ENCODE measurements around the gene AFF3.

Gene AFF3

DNA sequence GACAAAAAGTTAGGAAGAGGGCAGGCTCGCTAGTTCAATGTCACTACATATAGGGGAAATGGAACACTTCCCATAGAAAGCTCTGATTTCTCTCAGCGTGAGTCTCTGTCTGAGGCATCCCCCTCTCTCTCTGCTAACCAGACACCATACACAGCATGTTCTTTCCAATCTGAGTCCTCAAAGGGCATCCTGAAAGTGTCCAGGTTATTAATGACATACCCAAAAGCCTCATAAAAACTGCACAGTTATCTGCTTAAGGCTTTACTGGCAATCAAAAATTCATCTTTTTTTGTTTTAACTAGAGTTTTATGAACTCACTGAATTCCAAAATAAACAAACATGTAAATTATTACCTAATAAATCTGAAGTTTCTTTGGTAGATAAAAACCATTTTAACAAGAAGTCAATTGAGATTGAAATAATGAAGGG lies 137.4 kb downstream of the AFF3 start:
- no peak for DNase-seq

DNA sequence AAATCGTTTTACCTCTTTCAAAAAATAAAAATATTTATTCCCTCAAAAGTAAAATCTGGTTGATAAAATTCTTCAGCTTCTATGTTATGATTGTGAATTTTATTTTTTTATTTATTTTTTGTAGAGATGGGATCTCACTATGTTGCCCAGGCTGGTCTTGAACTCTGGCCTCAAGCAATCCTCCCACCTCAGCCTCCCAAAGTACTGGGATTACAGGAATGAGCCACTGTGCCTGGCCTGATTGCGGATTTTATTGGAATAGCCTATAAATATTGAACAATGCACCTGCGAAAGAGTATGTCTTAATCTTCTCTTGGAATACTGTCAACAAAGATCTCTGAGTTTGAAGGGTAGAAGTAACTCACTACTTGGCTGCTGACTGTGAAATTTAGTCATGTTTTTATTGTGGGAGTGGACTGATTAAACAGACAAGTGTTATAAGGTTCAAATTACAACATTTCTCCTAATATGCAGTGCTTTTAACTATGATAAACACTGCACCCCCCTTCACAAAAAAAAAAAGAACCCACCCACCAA lies 138.0 kb downstream of the AFF3 start:
- no peak for DNase-seq

DNA sequence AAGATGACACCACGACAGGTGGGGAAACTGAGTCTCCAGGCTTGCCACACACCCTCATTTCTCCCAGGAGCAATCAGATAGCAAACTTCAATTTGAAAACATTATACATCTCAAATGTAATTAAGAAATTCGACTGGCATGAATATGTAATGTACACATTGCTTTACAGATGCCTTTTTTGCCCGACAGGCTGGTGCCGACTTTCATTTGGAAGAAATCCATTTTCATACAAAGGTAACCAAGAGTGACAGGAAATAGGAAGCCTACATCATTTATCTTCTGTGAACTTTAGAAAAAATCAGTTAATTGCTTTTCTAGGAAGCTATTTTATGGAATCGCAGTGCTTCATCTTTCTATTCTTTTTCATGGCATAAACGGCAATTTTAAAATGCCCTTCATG lies 140.3 kb downstream of the AFF3 start:
- DNase-seq, result no peak

DNA sequence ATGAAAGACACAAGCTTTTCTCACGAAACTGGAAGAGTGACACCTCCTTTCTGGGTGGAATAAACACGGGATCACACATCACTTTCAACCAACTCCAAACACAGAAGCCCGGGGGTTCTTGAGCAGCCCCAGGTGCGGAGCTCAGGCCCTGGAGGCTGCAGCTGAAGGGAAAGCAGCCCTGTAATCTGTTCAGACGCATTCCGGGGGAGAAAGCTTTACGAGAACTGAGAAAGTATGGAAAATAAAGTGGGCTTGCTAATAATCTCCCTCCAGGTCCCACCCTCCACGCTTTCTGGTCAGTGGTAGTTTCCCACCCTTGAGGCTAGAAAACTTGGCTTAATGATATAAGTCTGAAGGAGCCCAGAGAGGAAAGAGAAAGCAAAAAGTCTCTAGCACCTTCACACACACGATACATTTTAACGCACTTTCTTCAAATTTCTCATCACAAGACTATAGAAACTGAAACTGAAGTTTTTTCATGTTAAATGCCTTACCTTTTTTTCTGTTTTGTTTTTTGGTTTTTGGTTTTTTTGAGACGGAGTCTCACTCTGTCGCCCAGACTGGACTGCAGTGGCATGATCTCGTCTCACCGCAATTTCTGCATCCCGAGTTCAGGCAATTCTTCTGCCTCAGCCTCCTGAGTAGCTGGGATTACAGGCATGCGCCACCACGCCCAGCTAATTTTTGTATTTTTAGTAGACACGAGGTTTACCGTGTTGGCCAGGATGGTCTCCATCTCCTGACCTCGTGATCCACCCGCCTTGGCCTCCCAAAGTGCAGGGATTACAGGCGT lies 141.3 kb downstream of the AFF3 start:
- DNase-seq, result no peak

DNA sequence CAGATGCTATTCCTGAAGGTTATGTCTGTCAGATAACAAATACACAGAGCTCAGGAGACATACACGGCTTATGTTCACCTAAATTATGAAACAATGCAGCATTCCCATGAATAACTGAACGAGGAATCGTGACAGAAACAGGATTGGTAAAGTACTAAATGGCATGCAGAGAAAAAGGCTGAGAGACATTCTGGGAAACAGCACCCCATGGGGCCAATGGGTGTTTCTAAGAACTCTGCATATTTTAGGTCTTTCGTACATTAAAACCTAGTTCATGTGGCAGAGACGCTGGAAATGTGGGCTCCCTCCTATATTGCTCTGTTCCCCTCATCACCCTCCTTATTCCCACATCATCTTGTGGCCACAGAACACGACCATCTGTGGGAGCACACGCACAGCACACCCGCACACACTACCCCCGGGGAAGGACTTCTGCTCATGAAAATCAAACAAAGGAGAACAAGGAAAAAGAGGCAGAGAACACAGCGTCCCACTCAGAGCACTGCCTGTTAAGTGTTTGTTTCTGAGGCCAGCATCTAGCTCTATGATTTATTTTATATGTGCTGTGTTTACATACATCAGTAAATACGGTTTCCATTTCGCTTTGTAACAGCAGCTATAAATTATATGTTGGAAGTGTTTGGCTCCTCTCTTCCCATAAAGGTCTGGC lies 143.6 kb downstream of the AFF3 start:
- no peak for DNase-seq

DNA sequence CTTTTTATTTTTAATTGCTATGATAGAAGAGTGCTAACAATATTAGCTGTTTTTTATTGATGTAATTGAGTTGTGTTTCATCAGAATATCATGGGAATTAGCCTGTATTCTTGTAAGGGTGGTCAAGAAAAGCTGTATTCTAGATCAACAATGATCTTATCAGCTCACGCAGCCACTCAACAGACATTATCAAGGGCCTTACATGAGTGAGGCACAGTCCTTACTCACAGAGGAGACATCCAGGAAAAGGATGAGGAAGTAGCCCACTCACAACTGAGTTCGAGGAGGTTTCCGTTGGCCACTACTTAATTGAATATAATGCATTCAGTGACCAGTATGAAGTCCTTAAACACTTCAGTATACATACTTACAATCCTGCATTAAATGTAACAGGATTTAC lies 152.5 kb downstream of the AFF3 start:
- DNase-seq, result no peak

DNA sequence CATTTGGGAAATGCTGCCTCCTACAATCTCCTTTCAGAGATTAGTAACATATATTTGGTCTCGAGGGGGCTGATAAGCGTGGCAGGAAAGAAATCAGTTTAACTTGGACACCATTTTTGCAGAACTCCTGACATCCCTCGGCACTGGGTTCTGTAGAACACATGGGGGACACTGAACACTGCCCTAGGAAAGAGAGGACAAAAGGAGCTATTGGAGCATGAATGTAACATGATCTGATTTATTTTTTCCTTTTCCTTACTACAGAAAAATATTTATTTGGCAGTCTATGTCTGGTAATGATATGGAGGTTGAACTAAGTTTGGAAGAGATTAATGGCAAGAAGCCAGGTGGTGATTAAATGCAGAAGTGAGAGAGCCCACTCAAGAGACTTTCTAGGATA lies 153.8 kb downstream of the AFF3 start:
- DNase-seq, result no peak

DNA sequence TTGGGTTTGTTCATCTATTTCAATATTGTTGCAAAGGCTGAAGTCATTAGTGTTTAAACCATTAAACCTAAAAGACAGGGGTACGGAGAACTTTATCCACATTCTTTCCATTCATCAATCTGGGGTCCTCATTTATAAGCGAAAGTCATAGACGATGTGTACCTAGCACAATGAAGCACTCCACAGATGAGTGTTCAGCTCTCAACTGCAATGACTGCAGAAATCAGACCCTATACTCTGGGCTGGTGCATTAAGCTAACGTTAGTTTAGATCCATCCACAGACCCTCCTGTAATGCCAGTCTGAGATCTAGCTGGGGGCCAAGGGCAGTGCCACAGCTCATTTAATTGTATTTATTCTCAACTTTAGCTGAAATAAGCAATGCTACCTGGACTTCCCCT lies 155.2 kb downstream of the AFF3 start:
- DNase-seq, result no peak

DNA sequence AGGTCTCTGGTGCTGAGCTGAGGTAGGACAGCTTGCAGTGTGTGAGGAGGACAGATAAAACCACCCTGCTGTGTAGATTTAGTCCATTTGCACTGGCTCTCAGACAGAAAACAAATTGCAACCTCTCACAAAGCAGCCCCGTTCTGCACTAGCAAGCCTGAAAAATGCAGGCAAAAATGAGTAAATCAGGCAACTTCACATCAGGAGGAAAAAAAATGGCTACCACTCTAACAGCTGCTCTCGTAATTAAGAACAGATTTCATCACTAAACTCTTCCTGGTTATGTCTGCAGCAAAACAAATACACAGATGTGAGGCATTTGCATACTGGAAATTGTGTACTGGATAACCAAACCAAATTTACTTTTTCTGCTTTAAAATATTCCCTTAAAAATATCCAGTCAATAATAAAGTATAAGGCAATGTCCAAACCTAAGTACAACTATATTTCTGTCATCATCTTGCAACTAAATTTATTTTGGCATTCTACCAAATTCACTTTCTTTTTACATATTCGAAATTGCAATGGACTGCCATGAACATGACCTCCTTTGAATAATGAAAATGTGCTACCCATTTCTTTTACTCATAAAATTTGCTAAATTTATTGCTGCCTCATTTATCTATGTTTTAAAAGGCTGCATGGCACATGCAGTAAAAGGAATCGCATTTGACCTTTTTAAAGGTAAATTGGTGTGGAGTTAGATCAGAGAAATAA lies 157.4 kb downstream of the AFF3 start:
- no peak for DNase-seq

DNA sequence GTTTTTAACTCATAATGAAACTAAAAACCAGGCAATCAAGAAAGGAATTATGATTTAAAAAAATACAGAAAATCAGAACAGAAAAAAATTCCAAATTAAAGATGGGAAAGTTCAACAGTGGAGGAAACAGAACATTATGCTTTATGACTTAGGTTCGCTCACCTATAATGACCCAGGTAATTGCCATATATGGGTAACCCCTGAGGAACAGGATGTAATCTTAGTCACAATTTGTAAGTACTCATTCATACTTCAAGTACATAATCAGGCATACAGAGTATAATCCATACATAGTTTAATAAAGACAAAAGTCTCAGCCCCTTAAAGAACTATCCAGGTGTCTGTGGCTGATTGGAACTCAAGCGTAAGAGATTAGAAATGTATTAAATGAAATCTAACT lies 159.6 kb downstream of the AFF3 start:
- no peak for DNase-seq

DNA sequence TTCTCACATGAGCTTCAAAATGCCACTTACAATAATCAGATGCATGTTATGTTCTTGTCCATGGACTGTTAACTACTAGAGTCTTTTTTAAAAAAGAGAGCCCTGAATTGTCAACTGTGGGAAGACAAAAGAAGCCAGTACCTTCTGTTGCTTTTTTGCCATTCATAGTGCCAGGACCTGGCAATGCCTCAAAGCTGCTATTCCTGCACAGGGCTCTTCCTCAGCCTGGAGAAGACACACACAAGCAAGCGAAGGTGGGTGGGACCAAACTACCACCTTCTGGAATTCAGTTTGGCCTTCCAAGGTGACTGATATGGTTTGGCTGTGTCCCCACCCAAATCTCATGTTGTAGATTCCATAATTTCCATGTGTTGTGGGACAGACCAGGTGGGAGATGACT lies 160.6 kb downstream of the AFF3 start:
- no peak for DNase-seq

DNA sequence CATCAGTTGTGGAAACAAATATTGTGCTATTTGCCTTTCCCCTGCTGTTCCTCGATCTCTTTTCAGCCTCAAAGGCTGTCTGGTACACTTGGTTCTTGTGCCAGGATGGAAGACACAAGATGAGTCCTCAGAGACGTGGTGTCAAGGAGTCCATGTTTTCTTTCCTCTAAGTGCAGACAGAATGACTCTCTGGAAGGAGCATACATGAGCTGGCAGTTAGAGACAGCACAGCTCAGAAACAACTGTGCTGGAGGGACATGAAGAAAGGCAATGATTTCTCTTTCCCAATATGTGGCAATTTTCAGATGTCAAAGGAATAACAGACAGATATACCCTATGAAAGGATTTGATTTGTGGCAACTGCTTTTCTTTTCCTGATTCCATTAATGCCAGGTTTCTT lies 162.2 kb downstream of the AFF3 start:
- no peak for DNase-seq

DNA sequence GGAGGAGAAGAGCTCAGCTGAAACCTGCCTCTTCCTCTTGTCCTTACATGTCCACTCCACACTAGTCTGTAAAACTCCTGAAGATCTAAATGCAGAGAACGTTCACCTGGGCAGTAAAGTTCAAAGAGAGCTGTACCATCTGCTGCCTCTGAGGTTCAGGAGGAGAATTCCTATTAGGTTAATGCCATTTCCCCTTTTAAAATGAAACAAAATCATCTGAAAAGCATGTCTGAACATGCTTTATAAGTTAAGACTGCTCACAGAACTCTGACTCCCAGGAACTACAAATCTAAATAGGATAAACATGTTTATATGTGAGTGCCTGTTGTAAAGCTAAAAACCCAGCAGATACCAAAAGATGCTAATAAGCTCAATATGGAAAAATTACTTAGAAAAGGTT lies 164.4 kb downstream of the AFF3 start:
- DNase-seq, result no peak

DNA sequence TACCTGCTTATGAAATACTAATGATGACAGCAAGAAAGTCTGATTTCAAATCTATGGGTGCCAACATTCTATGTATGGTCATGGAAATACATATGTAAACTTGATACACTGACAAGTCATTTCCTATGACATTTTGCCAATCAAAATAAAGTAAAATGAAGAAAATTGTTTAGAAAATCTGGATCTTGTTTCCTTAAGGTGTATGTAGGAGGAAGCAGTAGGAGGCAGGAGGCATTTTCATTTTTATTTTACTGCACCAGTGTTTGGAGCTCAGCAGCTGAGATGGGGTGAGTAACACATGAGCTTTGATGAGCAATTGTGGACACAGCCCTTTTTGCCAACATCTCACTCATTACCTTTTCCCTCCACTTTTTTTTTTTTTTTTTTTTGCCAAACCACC lies 167.0 kb downstream of the AFF3 start:
- DNase-seq, result no peak

DNA sequence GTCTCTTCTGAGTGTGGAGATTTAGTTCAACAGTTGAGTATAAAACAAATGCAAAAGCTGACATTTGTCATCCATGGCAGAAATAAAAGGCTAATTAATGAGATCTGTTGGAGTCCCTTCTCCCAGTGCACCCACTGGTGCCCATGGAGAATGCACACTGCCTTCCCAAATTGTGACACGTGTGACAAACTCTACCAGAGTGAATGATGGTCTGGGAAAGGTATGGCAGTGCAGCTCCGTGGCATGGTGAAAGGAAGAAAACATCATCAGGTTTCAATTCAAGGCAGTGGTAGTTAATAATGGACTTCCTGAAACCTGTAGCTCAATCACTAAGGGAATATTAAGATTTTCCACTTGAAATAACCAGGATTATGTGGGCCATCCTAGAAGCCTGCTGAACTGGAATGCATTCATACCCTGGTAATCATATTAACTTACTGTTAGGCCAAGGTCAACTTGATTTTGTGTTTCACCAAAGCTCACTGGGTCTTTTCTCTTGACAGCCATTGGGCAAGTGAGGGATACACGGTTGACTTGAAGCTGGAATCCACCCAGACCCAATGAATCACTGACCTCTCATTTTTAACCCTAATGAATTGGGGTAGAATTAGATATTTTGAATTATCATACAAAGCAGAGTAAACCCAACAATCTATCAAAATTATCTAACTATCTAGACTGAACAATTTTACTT lies 167.6 kb downstream of the AFF3 start:
- no peak for DNase-seq

DNA sequence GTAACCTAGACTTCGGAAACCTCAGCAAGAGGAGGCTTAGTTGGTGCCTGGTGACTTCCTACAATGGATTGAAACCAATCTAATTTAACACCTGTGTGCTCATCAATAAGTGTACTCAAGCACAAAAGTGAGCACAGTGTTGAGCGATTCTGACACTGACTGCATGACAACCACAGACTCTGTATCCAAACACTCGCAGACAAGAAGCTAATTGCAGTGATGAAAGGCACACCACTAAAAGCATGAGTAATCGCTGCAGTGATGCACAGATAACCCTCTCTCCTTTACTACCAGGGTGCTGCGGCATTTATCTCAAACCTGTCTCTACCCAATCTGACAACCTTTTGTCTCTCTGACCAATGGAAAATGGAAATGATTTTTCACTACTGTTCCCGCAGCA lies 168.1 kb downstream of the AFF3 start:
- DNase-seq, result no peak

DNA sequence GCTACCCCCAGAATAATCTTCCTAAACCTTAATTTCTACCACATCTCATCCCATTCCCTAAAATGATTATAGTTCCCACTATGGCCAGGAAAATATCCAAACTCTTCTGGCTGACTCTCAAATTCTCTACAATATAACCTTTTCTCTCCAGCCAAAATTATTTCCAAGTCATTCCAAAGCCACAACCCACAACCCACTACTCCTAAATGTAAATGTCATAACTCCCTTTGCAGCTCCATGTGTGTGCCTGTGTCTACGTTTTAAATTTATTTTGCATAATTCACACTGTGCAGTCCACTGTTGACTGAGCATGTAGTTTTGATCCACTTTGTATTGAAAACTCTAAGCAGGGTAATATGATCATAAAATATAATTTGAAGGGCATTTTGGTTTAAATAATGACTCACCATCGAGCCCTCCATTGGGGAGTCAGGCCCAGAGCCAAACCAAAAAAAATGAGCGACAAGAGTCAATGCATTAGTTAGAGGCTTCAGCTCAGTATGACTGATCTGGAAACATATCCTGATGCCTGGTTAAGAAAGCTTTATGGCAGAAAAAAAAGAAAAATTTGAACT lies 171.0 kb downstream of the AFF3 start:
- DNase-seq, result no peak

DNA sequence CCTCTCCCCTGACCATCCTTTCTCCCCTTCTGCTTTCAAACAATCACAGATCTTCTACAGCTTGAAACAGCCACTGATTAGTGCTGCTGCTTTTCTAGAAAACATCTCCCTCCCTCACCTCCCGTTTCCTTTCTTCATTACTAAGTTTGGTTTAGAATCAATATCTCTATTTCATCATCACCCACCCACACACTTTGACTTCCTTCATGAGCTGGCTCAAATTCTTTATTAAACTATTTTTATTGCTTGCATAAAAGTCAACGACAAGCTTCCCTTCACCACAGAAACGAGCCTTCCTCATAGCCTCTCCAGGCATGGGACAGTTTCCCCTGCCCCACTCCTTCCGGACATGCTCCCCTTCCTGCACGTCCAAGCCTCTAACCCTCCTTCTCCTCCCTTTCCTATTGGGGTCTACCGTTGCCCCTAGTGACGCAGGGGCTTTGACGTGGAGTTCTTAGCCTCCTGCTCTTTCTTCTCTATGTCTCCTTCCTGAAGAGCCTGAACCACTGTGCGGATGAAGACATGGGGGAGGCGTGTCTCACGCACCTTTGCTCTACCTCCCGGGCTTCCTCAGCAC lies 172.0 kb downstream of the AFF3 start:
- no peak for DNase-seq

DNA sequence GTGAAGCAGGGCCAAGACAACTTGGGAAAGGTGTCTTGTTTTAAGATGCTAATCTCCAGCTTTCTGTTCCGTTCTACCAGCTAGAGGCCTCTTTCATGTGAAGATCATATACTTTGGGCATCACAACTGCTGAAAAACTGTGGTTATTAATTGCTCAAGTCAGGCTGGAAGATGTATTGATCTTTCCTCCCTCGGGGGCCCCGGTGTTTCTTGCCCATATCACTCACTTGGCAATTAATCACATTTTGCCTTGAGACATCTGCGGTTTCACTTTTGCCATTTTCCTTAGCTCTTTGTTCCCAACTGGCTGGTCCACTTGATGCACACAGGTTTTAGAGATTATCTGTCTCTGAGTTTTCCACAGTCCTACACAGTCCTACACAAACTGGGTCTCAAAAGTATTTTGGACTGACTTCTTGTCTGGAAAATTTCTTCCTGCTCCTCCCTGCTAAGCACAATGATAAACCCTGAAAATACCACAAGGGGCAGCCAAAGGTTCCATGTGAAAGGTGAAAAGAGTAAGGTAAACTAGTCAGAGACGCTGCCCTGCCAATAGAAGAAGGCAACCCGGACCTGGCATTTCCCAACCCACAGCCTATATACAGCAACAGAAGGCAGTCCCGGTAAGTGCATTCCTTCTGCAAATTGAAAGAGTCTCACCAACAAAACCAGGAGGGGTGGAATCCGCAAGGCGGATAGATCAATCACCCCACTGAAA lies 181.0 kb downstream of the AFF3 start:
- no peak for DNase-seq

DNA sequence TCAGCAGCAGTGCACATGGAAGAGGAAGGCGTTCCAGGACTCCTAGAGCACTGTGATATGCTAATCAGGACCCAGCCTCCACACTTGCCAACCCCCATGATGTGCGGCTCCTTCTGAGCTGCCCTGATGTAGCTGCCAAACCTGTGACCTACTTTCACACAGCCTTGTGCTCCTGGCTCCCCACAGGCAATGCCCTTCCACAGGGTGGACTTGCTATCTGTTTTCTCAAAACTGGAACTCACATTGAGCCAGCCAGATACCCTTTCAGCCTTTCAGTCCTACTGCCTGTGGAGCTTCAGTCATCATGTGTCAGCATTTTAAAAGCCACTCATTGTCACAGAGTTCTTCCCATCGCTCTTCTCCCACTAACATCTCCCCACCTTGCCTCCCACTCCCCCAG lies 181.6 kb downstream of the AFF3 start:
- DNase-seq, result no peak

DNA sequence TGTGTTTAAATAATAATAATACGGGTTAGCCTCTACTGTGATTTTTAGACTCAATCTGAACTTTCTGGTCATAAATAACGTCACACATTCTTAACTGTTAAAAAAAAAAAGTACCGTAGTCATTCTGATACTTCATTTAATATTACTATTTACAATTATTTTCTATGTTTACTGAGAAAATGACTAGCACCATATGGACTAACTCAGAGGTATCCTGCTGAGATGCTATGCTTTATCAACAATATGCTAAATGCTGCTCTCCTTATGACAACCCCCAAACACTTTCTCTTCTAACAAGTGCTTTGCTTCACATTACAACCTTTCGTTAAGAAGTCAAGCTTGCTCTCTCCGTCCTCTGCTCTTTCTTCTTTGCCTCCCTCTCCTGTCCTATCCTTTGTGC lies 182.1 kb downstream of the AFF3 start:
- DNase-seq, result no peak
